Measurements from ENCODE around the gene CFAP46.

CFAP46 gene

GRCh38 chr10:132974249-132974796, 32.0 kb upstream of the CFAP46 start:
- DNase-seq (ENCODE audit: low read depth) = no peak
- no peak for TF ChIP-seq CTCF (IDR thresholded peaks at IDR 0.05; ENCODE audit: control insufficient read depth, insufficient read depth, low read depth, low read length, missing control alignments)
- no peak overlapping the region for H3K4me3 ChIP-seq (ENCODE audit: control insufficient read depth, low read depth, low read length)

GRCh38 chr10:132973903-132974241, 31.5 kb upstream of the CFAP46 start:
- H3K4me3 ChIP-seq (ENCODE audit: control insufficient read depth, low read depth, low read length) = no peak overlapping the region
- no peak for DNase-seq (ENCODE audit: low read depth)
- TF ChIP-seq CTCF (IDR thresholded peaks at IDR 0.05; ENCODE audit: control insufficient read depth, insufficient read depth, low read depth, low read length, missing control alignments) = no peak

- no peak for TF ChIP-seq CTCF (IDR thresholded peaks at IDR 0.05; ENCODE audit: control insufficient read depth, insufficient read depth, low read depth, low read length, missing control alignments)
- H3K4me3 ChIP-seq (ENCODE audit: control insufficient read depth, low read depth, low read length) = no peak overlapping the region
- DNase-seq (ENCODE audit: low read depth) = no peak
Observed at GRCh38 chr10:132972986-132973902, 30.9 kb upstream of the CFAP46 start.

GRCh38 chr10:132972149-132972985, 30.0 kb upstream of the CFAP46 start:
- no peak for TF ChIP-seq CTCF (IDR thresholded peaks at IDR 0.05; ENCODE audit: control insufficient read depth, insufficient read depth, low read depth, low read length, missing control alignments)
- no peak for DNase-seq (ENCODE audit: low read depth)
- H3K4me3 ChIP-seq (ENCODE audit: control insufficient read depth, low read depth, low read length) = no peak overlapping the region

GRCh38 chr10:132971448-132972148, 29.2 kb upstream of the CFAP46 start:
- no peak for TF ChIP-seq CTCF (IDR thresholded peaks at IDR 0.05; ENCODE audit: control insufficient read depth, insufficient read depth, low read depth, low read length, missing control alignments)
- no peak for DNase-seq (ENCODE audit: low read depth)
- no peak overlapping the region for H3K4me3 ChIP-seq (ENCODE audit: control insufficient read depth, low read depth, low read length)
